MM.1S (cell line): ENCODE results near the gene PGA5.
"Not testable (repeated sequence)": the region's sequence is repeated elsewhere in the genome, so short reads cannot be mapped to it uniquely, and the experiment has no call there.

Experiments
- DNase-seq: peaks from one replicate; pipeline ENCODE4 v3.0.0-alpha.2; 2015
- H2AFZ ChIP-seq: fragments of 300-600 bp; sonication (generic); 2 replicates; pipeline ENCODE4 v1.6.0; 2016; ENCODE audit warnings: antibody characterized with exemption, low read length
- H3F3A ChIP-seq: fragments of 300-600 bp; sonication (generic); 2 replicates; pipeline ENCODE4 v1.6.1; 2016; ENCODE audit warnings: mild to moderate bottlenecking, antibody characterized with exemption, low read length, moderate library complexity, mixed read lengths; ENCODE audit not compliant: insufficient read depth
- H3K27ac ChIP-seq: fragments of 300-600 bp; sonication (generic); 2 replicates; pipeline ENCODE4 v1.5.1; 2016; ENCODE audit warnings: mild to moderate bottlenecking, low read length
- H3K27me3 ChIP-seq: fragments of 300-600 bp; sonication (generic); replicated peaks from 2 replicates; pipeline ENCODE4 v1.6.0; 2016; ENCODE audit warnings: low read length; ENCODE audit not compliant: insufficient read depth
- H3K36me3 ChIP-seq: fragments of 300-600 bp; sonication (generic); replicated peaks from 2 replicates; pipeline ENCODE4 v1.6.1; 2016; ENCODE audit warnings: mild to moderate bottlenecking, low read length, mixed read lengths; ENCODE audit not compliant: insufficient read depth
- H3K4me1 ChIP-seq: fragments of 300-600 bp; sonication (generic); 2 replicates; pipeline ENCODE4 v1.6.1; 2016; ENCODE audit warnings: low read length, mixed read lengths
- H3K4me2 ChIP-seq: fragments of 300-600 bp; sonication (generic); 2 replicates; pipeline ENCODE4 v1.6.0; 2016; ENCODE audit warnings: low read depth, low read length
- H3K4me3 ChIP-seq: fragments of 300-600 bp; sonication (generic); 2 replicates; pipeline ENCODE4 v1.5.1; 2016; ENCODE audit warnings: low read length, mixed read lengths
- H3K79me2 ChIP-seq: fragments of 300-600 bp; sonication (generic); 2 replicates; pipeline ENCODE4 v1.6.1; 2016; ENCODE audit warnings: mixed run types, low read length, mixed read lengths
- H3K9ac ChIP-seq: fragments of 300-600 bp; sonication (generic); 2 replicates; pipeline ENCODE4 v1.6.1; 2016; ENCODE audit warnings: low read length, mixed read lengths
- H3K9me2 ChIP-seq: fragments of 300-600 bp; sonication (generic); replicated peaks from 2 replicates; pipeline ENCODE4 v1.6.1; 2016; ENCODE audit warnings: mild to moderate bottlenecking, low read length, mixed read lengths; ENCODE audit not compliant: insufficient read depth
- H3K9me3 ChIP-seq: fragments of 300-600 bp; sonication (generic); replicated peaks from 2 replicates; pipeline ENCODE4 v1.6.1; 2016; ENCODE audit warnings: mild to moderate bottlenecking, low read length, mixed read lengths; ENCODE audit not compliant: insufficient read depth
- H4K20me1 ChIP-seq: fragments of 300-600 bp; sonication (generic); 2 replicates; pipeline ENCODE4 v1.6.1; 2016; ENCODE audit warnings: mild to moderate bottlenecking, low read length, moderate library complexity, mixed read lengths; ENCODE audit not compliant: insufficient read depth
- CTCF ChIP-seq: fragments of 300-600 bp; sonication (generic); IDR thresholded peaks from 2 replicates; pipeline ENCODE4 v1.5.1; 2016; ENCODE audit warnings: antibody characterized with exemption, low read length, mixed read lengths
- EZH2 ChIP-seq: fragments of 300-600 bp; sonication (generic); optimal IDR thresholded peaks from 2 replicates; pipeline ENCODE3; 2017; ENCODE audit warnings: low read depth, mild to moderate bottlenecking, antibody characterized with exemption, low read length, mixed read lengths
- EZH2phosphoT487 ChIP-seq: fragments of 300-600 bp; sonication (generic); IDR thresholded peaks from 2 replicates; pipeline ENCODE4 v1.6.1; 2018; ENCODE audit warnings: antibody characterized with exemption, low read length

The PGA5 gene

DNA sequence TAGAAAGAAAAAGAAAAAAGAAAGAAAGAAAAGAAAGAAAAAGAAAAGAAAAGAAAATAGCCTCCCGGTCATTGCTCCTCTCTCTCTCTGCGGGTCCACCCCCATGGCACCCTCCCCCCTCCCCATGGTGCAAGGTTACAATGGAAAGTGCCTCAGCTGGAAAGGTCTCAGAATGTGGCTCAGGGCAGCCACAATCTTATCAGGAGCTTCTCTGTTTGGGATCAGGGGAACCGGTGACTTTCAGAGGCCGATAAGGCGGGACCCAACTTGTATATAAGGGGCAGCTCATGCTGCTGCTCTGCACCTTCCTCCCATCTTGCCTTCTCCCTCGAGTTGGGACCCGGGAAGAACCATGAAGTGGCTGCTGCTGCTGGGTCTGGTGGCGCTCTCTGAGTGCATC is at the start of gene PGA5:
Gene PGA5 (plus strand): TSS at position 301 of the 400 bp plus-strand sequence. CDS start 52 bp downstream, at position 353.
- H3K79me2 ChIP-seq, H3K36me3 ChIP-seq, H3K4me2 ChIP-seq, H3K4me1 ChIP-seq, H3K27me3 ChIP-seq, H3K9me3 ChIP-seq, H3K27ac ChIP-seq, H3K4me3 ChIP-seq, H3F3A ChIP-seq, DNase-seq, H3K9ac ChIP-seq, H4K20me1 ChIP-seq, H3K9me2 ChIP-seq, H2AFZ ChIP-seq: not testable (repeated sequence)

- no peak for DNase-seq
Observed at GRCh38 chr11:61193596-61193995, 47.4 kb upstream of the PGA5 start.

GRCh38 chr11:61194169-61194671 is 46.8 kb upstream of the PGA5 start:
- no peaks in the 10 kb centered on the region for H4K20me1 ChIP-seq
- H3K4me2 ChIP-seq: no peak overlapping the region
- no peaks in the 10 kb centered on the region for H3F3A ChIP-seq
- H3K4me1 ChIP-seq: no peaks in the 10 kb centered on the region
- no peak overlapping the region for H2AFZ ChIP-seq
- H3K9me2 ChIP-seq: no peaks in the 10 kb centered on the region
- H3K9me3 ChIP-seq: no peaks in the 10 kb centered on the region
- no peaks in the 10 kb centered on the region for H3K27me3 ChIP-seq
- H3K79me2 ChIP-seq: no peaks in the 10 kb centered on the region
- H3K4me3 ChIP-seq: no peak overlapping the region
- TF ChIP-seq EZH2phosphoT487 (no peak), CTCF (no peak), EZH2 (no peak)
- H3K27ac ChIP-seq: no peak overlapping the region
- H3K9ac ChIP-seq: no peak overlapping the region
- no peak for DNase-seq
- H3K36me3 ChIP-seq: no peaks in the 10 kb centered on the region

More at GRCh38 chr11:61193596-61193995, 47.4 kb upstream of the PGA5 start:
- no peaks in the 10 kb centered on the region for H3K9me2 ChIP-seq
- no peak overlapping the region for H3K4me2 ChIP-seq
- TF ChIP-seq EZH2phosphoT487 (no peak), CTCF (no peak), EZH2 (no peak)
- H3F3A ChIP-seq: no peaks in the 10 kb centered on the region
- H2AFZ ChIP-seq: no peak overlapping the region
- H3K9me3 ChIP-seq: no peaks in the 10 kb centered on the region
- no peaks in the 10 kb centered on the region for H3K36me3 ChIP-seq
- no peak overlapping the region for H3K9ac ChIP-seq
- H3K4me1 ChIP-seq: no peaks in the 10 kb centered on the region
- no peaks in the 10 kb centered on the region for H4K20me1 ChIP-seq
- no peak overlapping the region for H3K4me3 ChIP-seq
- H3K79me2 ChIP-seq: no peaks in the 10 kb centered on the region
- H3K27me3 ChIP-seq: no peaks in the 10 kb centered on the region
- H3K27ac ChIP-seq: no peak overlapping the region

GRCh38 chr11:61194981-61195695 is 45.8 kb upstream of the PGA5 start:
- H3K27me3 ChIP-seq: no peaks in the 10 kb centered on the region
- no peak overlapping the region for H2AFZ ChIP-seq
- H3K4me2 ChIP-seq: no peak overlapping the region
- H3K4me1 ChIP-seq: no peaks in the 10 kb centered on the region
- H3K79me2 ChIP-seq: no peaks in the 10 kb centered on the region
- no peaks in the 10 kb centered on the region for H3K36me3 ChIP-seq
- TF ChIP-seq EZH2phosphoT487 (no peak), EZH2 (no peak), CTCF (no peak)
- H3K9me2 ChIP-seq: no peaks in the 10 kb centered on the region
- H3K4me3 ChIP-seq: no peak overlapping the region
- no peaks in the 10 kb centered on the region for H3F3A ChIP-seq
- H3K9ac ChIP-seq: no peak overlapping the region
- H4K20me1 ChIP-seq: no peaks in the 10 kb centered on the region
- no peak for DNase-seq
- H3K27ac ChIP-seq: no peak overlapping the region
- H3K9me3 ChIP-seq: no peaks in the 10 kb centered on the region
